ENCODE results near the gene SLC30A3. TPM values are rescaled to one million over a fixed set of nuclear protein-coding genes. Genes with fewer than 3 reads are reported as not detected.
A peak's percentile ranks its signal among the peaks of the same experiment; 100 is the strongest.

The SLC30A3 gene
- total RNA-seq, 4 donors from 2014 or later = not detected

DNA sequence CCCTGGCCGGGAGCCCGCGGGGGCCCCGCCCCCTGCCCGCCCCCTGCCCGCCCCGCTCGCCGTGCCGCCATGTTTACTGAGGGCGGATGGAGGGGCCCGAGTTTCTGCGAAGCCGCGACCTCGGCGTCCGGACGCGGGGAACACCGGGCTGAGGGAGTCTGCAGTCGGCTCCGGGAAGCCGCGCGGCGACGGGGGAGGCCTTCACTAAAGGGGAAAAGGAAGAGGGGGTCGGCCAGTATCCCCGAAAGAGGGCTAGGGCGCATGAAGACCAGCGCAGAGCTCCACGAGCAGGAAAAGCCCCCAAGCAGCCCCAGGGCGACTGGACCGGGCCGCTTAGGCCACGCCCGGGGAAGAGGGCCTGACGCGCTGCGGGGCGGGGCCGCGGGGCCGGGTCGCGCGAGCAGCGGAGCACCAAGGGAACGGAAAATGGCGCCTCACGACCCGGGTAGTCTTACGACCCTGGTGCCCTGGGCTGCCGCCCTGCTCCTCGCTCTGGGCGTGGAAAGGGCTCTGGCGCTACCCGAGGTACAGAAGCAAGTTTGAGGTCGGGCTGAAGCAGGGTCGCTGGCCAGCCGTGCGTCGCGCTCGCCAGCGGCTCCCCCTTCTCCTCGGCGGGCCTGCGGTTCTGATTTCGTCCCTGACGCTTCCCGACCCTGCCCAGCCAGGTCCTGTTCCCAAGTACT lies 50.8 kb downstream of the SLC30A3 start, which contains the start of the genes ATRAID and SLC5A6:
Gene ATRAID, plus strand, starts transcription at position 99 of the 683 bp plus-strand sequence. Its CDS starts 328 bp downstream, at position 427.
Gene SLC5A6, minus strand, starts transcription at position 326 of the 683 bp plus-strand sequence. CDS start 4,618 bp downstream, outside the sequence.
- DNase-seq (ENCODE audit: extremely low spot score) = peak; percentile 96
- intact Hi-C loops (cut with DNase I) = loop anchor here (10.0 kb wide), 1 partner anchor 163 kb away; the partner anchor contains the start of genes EIF2B4 and SNX17
- 0% methylated on average over 24 of the region's 73 CpGs for WGBS
- Histone ChIP-seq H3K36me3 (peaks cover 12 to 46% (median 32%) of the 10 kb centered on the region in 4 donors), H3K27me3 (no peaks in the 10 kb centered on the region), H3K27ac (replicated peaks in 1 of 4) (peak within 1 kb of the TSS; percentile 91 to 98 (median 94)), H3K4me1 (peaks cover 23 to 42% (median 32%) of the 10 kb centered on the region in 4 donors), H3K9me3 (no peaks in the 10 kb centered on the region), H3K4me3 (peak within 1 kb of the TSS; percentile 68 to 92 (median 86))
- TF ChIP-seq POLR2AphosphoS5 (IDR thresholded peaks at IDR 0.05) (peak; percentile 82 to 89), EP300 (IDR thresholded peaks at IDR 0.05) (no peak), POLR2A (IDR thresholded peaks at IDR 0.05; ENCODE audit: low read depth) (peak; percentile 70)
- TF ChIP-seq, protein P1, sequence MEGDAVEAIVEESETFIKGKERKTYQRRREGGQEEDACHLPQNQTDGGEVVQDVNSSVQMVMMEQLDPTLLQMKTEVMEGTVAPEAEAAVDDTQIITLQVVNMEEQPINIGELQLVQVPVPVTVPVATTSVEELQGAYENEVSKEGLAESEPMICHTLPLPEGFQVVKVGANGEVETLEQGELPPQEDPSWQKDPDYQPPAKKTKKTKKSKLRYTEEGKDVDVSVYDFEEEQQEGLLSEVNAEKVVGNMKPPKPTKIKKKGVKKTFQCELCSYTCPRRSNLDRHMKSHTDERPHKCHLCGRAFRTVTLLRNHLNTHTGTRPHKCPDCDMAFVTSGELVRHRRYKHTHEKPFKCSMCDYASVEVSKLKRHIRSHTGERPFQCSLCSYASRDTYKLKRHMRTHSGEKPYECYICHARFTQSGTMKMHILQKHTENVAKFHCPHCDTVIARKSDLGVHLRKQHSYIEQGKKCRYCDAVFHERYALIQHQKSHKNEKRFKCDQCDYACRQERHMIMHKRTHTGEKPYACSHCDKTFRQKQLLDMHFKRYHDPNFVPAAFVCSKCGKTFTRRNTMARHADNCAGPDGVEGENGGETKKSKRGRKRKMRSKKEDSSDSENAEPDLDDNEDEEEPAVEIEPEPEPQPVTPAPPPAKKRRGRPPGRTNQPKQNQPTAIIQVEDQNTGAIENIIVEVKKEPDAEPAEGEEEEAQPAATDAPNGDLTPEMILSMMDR (IDR thresholded peaks at IDR 0.05) = no peak

DNA sequence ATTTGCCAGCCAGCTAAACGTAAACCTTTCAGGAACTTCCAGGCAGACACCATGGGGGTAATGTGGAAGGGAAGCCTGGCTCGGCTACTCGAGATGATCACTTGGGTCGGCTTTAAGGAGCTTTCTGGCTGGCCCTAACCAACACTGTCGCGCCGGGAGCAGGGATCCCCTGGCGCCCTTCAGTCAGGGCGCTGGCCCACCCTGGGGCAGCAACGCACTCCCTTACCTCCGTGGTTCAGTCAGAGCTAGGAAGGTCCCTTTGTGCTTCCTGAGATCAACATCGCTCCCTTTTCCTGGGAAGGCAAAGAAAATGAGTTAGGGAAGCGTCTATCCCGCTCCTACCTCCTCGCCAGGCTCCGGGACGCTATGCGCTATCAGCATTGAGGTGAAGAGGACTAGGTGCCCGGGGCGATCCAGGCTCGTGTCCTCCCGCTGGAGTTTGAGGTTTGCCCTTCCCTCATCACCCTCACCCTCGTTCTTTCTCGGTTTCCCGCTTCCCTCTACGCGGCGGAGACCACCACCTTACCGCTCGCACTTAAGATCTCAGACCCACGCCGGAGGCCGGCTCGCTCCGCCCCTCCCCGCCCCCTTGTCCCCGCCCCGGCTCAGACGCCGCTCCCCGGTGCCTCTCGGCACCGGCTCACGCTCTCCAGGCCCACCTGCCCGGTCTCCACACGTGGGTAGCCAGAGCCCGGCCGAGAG lies 51.5 kb downstream of the SLC30A3 start:
- 1% methylated on average over 34 of the region's 48 CpGs for WGBS
- Histone ChIP-seq H3K27me3 (no peaks in the 10 kb centered on the region), H3K9me3 (no peaks in the 10 kb centered on the region), H3K36me3 (peaks cover 18 to 52% (median 38%) of the 10 kb centered on the region in 4 donors), H3K27ac (replicated peaks in 1 of 4) (peak overlapping the region; percentile 91 to 98 (median 94)), H3K4me1 (peaks cover 19 to 35% (median 25%) of the 10 kb centered on the region in 4 donors), H3K4me3 (peak overlapping the region; percentile 68 to 92 (median 86))
- intact Hi-C loops (cut with DNase I) = loop anchor here (10.0 kb wide), 1 partner anchor 163 kb away; the partner anchor contains the start of genes EIF2B4 and SNX17
- TF ChIP-seq EP300 (IDR thresholded peaks at IDR 0.05) = no peak
- TF ChIP-seq, protein P1 (IDR thresholded peaks at IDR 0.05) = no peak
- TF ChIP-seq POLR2A (IDR thresholded peaks at IDR 0.05; ENCODE audit: low read depth) = no peak
- no peak for TF ChIP-seq POLR2AphosphoS5 (IDR thresholded peaks at IDR 0.05)
- DNase-seq (ENCODE audit: extremely low spot score) = no peak

DNA sequence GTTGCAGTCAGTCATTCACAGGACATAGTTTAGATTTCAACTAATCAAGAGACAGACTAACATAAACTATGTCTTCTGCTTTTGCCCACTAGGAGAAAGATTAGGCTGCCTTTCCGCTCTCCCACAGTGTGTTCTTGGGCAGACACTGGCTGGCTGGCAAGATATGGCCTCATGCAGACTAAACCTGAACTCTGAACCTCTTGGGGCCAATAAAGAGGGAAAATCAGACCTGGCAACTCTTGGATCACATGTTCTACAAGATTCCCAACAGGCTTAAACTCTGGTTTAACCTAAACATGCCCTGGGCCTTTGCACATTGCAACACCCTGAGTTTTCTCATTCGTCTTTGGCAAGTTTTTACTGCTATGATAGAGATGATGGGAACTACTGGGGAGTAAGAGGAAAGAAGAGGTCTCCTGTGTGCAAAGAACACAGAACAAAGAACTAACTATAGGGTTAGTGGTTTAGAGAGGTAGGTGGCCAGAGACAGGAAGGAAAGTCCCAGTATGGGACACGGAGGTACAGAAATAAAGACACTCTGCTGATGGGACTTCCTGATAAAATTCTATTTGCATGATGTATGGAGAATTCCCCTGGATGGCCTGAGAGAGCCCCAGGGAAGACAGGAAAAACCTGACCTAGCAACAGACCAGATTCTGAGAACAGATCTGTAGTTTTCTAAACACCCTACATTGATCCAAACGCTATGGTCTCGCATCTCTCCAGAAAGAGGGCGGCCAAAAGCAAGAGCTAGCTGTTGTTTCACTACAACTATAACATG lies 53.0 kb downstream of the SLC30A3 start:
- peaks cover 19 to 33% (median 23%) of the 10 kb centered on the region in 4 donors for H3K4me1 ChIP-seq
- H3K27ac ChIP-seq (replicated peaks in 1 of 4) = no peak overlapping the region
- no peak overlapping the region for H3K4me3 ChIP-seq
- peaks cover 29 to 58% (median 45%) of the 10 kb centered on the region in 4 donors for H3K36me3 ChIP-seq
- 92% methylated on average over 6 of the region's 6 CpGs for WGBS
- DNase-seq (ENCODE audit: extremely low spot score) = no peak
- TF ChIP-seq POLR2AphosphoS5 (IDR thresholded peaks at IDR 0.05) = no peak
- intact Hi-C loops (cut with DNase I) = loop anchor here (10.0 kb wide), 1 partner anchor 165 kb away; the partner anchor contains the start of genes EIF2B4 and SNX17
- no peaks in the 10 kb centered on the region for H3K27me3 ChIP-seq
- H3K9me3 ChIP-seq = no peaks in the 10 kb centered on the region

DNA sequence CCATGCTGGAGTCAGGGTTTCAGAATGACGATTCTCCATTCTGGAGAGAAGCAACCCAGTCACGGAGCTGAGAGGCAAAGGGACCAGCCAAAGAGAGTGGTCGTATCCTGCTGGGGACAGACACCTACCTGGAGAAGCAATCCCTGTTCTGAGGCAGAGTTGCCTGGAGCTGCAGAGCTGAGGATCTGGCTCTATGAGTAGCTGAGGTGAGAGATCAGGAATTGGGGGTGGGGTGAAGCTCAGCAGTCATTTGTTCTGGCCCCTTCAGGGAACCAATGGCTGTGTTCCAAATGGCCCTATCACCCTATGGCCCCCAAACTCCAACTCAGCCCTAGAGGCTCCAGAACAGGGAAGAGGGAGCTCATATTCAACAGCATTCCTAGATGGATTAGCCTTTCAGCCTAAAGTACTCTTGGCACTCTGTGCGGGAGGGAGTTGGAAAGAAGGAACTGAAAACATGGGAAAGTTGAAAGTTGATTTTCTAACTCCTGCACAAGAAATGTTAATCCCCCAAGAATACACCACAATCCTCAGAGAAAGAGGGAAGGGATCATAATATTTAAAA lies 54.3 kb downstream of the SLC30A3 start:
- DNase-seq (ENCODE audit: extremely low spot score) = no peak
- TF ChIP-seq POLR2AphosphoS5 (IDR thresholded peaks at IDR 0.05) = no peak
- no peak for TF ChIP-seq EP300 (IDR thresholded peaks at IDR 0.05)
- TF ChIP-seq, protein P1 (IDR thresholded peaks at IDR 0.05) = no peak
- TF ChIP-seq POLR2A (IDR thresholded peaks at IDR 0.05; ENCODE audit: low read depth) = no peak
- peaks cover 42 to 67% (median 56%) of the 10 kb centered on the region in 4 donors for H3K36me3 ChIP-seq
- 89% methylated on average over 4 of the region's 4 CpGs for WGBS
- no peak overlapping the region for H3K4me3 ChIP-seq
- no peaks in the 10 kb centered on the region for H3K9me3 ChIP-seq
- H3K27ac ChIP-seq (replicated peaks in 1 of 4) = no peak overlapping the region
- peaks cover 14 to 26% (median 21%) of the 10 kb centered on the region in 4 donors for H3K4me1 ChIP-seq
- H3K27me3 ChIP-seq = no peaks in the 10 kb centered on the region
- intact Hi-C loops (cut with DNase I) = no loop called here
